Activated CD8-positive, alpha-beta T cell treated with anti-CD3 and anti-CD28 coated beads for 36 hours (primary cell): ENCODE measurements around the gene PMEL. TPM values are rescaled to one million over a fixed set of nuclear protein-coding genes. Genes with fewer than 3 reads are reported as not detected.
"Not testable (repeated sequence)": the region's sequence is repeated elsewhere in the genome, so short reads cannot be mapped to it uniquely, and the experiment has no call there.

Experiments
- ATAC-seq: fragments of 200-7000 bp; cut with Tn5 transposase; one replicate; pipeline ENCODE4 v1.10.0; 2021; ENCODE audit warnings: mild to moderate bottlenecking, moderate library complexity
- CTCF ChIA-PET: fragments of 350-600 bp; sonication (Branson Sonifier 250); formaldehyde crosslinking; loops from one replicate; lab custom pipeline; 2021; ENCODE audit warnings: antibody characterized with exemption; lab: Charles Lee
- POLR2A ChIA-PET: fragments of 350-600 bp; sonication (Branson Sonifier 250); formaldehyde crosslinking; loops from one replicate; lab custom pipeline; 2021; ENCODE audit warnings: antibody characterized with exemption; lab: Charles Lee
- DNase-seq: peaks from one replicate; pipeline ENCODE4 v3.0.0-alpha.2; 2020
- H3K27ac Mint-ChIP-seq: one replicate; pipeline ENCODE4 v1.8.0; 2021; ENCODE audit warnings: mild to moderate bottlenecking, mixed read lengths
- H3K27me3 Mint-ChIP-seq: one replicate; pipeline ENCODE4 v1.8.0; 2021; ENCODE audit warnings: mixed read lengths
- H3K36me3 Mint-ChIP-seq: one replicate; pipeline ENCODE4 v1.8.0; 2021; ENCODE audit warnings: low read depth, mixed read lengths
- H3K4me1 Mint-ChIP-seq: one replicate; pipeline ENCODE4 v1.8.0; 2021; ENCODE audit warnings: low read depth, mixed read lengths
- H3K4me3 Mint-ChIP-seq: one replicate; pipeline ENCODE4 v1.8.0; 2021; ENCODE audit warnings: mild to moderate bottlenecking, moderate library complexity, mixed read lengths
- H3K9me3 Mint-ChIP-seq: one replicate; pipeline ENCODE4 v1.8.0; 2021; ENCODE audit warnings: mixed read lengths
- intact Hi-C: fragments of 100-400 bp; cut with micrococcal nuclease; formaldehyde crosslinking; loops from one replicate; pipeline ENCODE4 v1.10.0; 2022
- total RNA-seq, 2 experiments: library from RNA; stranded (reverse); gene quantifications; one replicate each; pipeline ENCODE4 v1.2.3, GENCODE V29; 2021
- TF ChIP-seq, protein P1 (sequence below): fragments of 200-600 bp; IDR thresholded peaks from one replicate; pipeline ENCODE4 v1.8.0; 2022; ENCODE audit warnings: antibody characterized with exemption, mild to moderate bottlenecking

PMEL gene
- total RNA-seq, 2 experiments from 2014 or later = 0.65 to 1.2 TPM

DNA sequence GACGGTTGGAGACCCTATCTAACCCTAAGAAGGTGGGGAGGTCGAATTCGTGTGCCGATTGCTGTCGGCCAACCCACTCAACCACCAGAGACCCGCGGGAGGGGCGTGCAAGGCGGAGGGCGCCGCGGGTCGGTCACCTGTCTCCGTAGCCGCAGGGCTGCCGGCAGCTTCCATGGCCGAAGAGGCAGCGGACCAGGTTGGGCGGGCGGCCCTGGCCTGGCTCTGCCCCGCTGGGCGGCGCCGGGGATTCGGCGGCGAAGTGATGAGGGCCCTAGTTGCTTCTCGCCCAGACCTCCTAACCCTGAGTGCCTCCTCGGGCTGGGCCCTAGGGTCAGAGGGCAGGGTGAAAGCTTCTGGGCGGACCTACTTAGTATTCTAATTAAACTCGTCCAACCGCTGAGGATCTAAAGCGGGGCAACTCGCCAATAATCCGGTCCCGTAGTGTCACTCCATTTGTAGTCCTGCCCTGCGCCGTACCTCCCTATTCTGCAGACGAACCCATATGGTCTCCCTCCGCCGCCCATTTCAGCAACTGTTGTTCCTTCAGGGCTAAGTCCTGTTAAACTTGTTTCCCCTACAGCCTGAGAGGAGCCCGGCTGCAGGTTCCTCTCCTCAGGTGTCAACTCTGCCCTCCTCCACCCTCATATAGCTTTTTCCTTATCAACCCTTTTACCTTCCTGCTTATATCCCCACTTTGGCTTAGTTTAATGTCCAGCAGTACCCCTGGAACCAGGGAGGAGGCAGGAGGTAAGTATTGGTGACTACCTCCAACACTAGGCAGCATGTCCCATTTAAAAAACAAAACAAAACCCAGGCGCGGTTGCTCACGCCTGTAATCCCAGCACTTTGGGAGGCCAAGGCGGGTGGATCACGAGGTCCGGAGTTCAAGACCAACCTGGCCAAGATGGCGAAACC, 38.0 kb downstream of the PMEL start, which contains the start of gene PYM1:
Gene PYM1, minus strand, starts transcription at position 307 of the 915 bp plus-strand sequence. Its CDS starts 133 bp downstream, at position 174.
- TF ChIP-seq, protein P1, sequence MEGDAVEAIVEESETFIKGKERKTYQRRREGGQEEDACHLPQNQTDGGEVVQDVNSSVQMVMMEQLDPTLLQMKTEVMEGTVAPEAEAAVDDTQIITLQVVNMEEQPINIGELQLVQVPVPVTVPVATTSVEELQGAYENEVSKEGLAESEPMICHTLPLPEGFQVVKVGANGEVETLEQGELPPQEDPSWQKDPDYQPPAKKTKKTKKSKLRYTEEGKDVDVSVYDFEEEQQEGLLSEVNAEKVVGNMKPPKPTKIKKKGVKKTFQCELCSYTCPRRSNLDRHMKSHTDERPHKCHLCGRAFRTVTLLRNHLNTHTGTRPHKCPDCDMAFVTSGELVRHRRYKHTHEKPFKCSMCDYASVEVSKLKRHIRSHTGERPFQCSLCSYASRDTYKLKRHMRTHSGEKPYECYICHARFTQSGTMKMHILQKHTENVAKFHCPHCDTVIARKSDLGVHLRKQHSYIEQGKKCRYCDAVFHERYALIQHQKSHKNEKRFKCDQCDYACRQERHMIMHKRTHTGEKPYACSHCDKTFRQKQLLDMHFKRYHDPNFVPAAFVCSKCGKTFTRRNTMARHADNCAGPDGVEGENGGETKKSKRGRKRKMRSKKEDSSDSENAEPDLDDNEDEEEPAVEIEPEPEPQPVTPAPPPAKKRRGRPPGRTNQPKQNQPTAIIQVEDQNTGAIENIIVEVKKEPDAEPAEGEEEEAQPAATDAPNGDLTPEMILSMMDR = no peak
- H3K4me1 Mint-ChIP-seq = peaks cover 35% of the 10 kb centered on the region
- CTCF ChIA-PET = interaction anchor here (0.7 to 4.9 kb wide), 9 partner anchors 12 to 189 kb away, joined by 3 to 36 read pairs (median 13); partner anchors contain the start of genes DNAJC14, ORMDL2, RAB5B and SARNP
- POLR2A ChIA-PET = interaction anchor here (0.6 to 7.9 kb wide), 19 partner anchors 8 to 198 kb away, joined by 3 to 60 read pairs (median 5); partner anchors contain the start of genes CD63, DNAJC14, ORMDL2 and PA2G4
- intact Hi-C loops = loop anchor here (2.0 to 5.0 kb wide), 3 partner anchors 45 to 191 kb away; partner anchors contain the start of gene DNAJC14
- peak; percentile 13 for ATAC-seq
- no peaks in the 10 kb centered on the region for H3K9me3 Mint-ChIP-seq
- no peaks in the 10 kb centered on the region for H3K27me3 Mint-ChIP-seq
- peak within 1 kb of the TSS; percentile 99 for H3K27ac Mint-ChIP-seq
- H3K36me3 Mint-ChIP-seq = peaks cover 37% of the 10 kb centered on the region
- DNase-seq = peak; percentile 87
- peak within 1 kb of the TSS; percentile 99 for H3K4me3 Mint-ChIP-seq

DNA sequence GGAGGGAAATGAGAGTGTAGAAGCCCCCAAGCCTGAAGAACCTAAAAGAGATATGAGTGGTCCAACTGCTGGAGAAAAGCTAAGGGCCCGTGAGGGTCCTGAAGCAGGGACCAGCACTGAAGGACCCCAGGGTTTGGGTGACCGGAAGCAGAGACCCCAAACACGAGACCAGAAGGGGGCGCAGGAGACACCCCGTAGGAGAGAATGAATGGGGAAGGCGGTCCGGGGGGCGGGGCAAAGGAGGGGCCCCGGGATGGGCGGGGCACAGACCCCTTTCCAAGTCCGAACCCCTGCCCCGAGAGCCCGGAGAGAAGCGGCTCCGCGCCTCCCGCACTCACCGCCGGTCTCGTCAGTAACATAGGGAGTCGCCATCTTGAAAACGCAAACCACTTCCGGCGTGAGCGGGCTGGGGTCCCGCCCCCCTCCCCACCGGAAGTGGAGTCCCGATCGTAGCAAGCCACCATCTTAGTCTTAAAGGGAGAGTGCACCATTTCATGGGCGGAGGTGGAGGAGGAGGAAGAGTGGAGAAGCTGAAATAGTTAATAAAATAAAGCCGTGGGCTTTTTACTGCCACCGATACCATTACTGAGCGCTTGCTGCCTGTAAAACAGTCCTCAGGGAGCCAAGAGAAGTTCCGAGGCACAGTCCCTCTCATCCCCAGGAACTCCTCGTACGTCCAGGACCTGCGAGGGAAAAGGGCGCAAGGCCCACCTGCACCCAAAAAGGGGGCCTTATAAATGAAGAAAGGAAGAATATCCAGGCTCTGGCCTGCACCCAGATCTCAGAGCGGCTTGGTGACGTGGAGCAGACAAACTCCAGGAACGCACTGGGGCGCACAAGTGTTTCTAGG, 38.9 kb downstream of the PMEL start:
- no peaks in the 10 kb centered on the region for H3K9me3 Mint-ChIP-seq
- peaks cover 42% of the 10 kb centered on the region for H3K4me1 Mint-ChIP-seq
- H3K27me3 Mint-ChIP-seq = no peaks in the 10 kb centered on the region
- intact Hi-C loops = loop anchor here (2.0 to 5.0 kb wide), 2 partner anchors 98 to 190 kb away; partner anchors contain the start of gene DNAJC14
- DNase-seq (peak; percentile 98), ATAC-seq (peak; percentile 58)
- CTCF ChIA-PET = interaction anchor here (0.7 to 4.9 kb wide), 17 partner anchors 9 to 193 kb away, joined by 3 to 36 read pairs (median 5); partner anchors contain the start of genes DNAJC14, IKZF4, ORMDL2 and RAB5B
- peak overlapping the region; percentile 99 for H3K4me3 Mint-ChIP-seq
- TF ChIP-seq, protein P1 = peak; percentile 86
- H3K27ac Mint-ChIP-seq = peak overlapping the region; percentile 99
- peaks cover 34% of the 10 kb centered on the region for H3K36me3 Mint-ChIP-seq
- POLR2A ChIA-PET = interaction anchor here (0.6 to 7.9 kb wide), 22 partner anchors 8 to 197 kb away, joined by 3 to 60 read pairs (median 4); partner anchors contain the start of genes CD63, DNAJC14, ORMDL2 and PA2G4

GRCh38 chr12:55925870-55926737, 39.7 kb downstream of the PMEL start:
- ChIA-PET CTCF (interaction anchor here (0.7 to 4.9 kb wide), 21 partner anchors 9 to 203 kb away, joined by 3 to 36 read pairs (median 3); partner anchors contain the start of genes DNAJC14, IKZF4, ORMDL2 and RAB5B), POLR2A (interaction anchor here (0.6 to 7.9 kb wide), 17 partner anchors 9 to 191 kb away, joined by 3 to 60 read pairs (median 4); partner anchors contain the start of genes DNAJC14, ORMDL2, PA2G4 and SARNP)
- no peaks in the 10 kb centered on the region for H3K27me3 Mint-ChIP-seq
- TF ChIP-seq, protein P1 = no peak
- peak; percentile 24 for DNase-seq
- peaks cover 49% of the 10 kb centered on the region for H3K4me1 Mint-ChIP-seq
- no peaks in the 10 kb centered on the region for H3K9me3 Mint-ChIP-seq
- H3K27ac Mint-ChIP-seq = peak overlapping the region; percentile 99
- H3K4me3 Mint-ChIP-seq = peak overlapping the region; percentile 99
- peaks cover 27% of the 10 kb centered on the region for H3K36me3 Mint-ChIP-seq
- no peak for ATAC-seq
- intact Hi-C loops = loop anchor here (2.0 to 5.0 kb wide), 2 partner anchors 97 to 189 kb away; partner anchors contain the start of gene DNAJC14

- H3K36me3 Mint-ChIP-seq = peaks cover 27% of the 10 kb centered on the region
- DNase-seq (no peak), ATAC-seq (no peak)
- peak overlapping the region; percentile 99 for H3K27ac Mint-ChIP-seq
- TF ChIP-seq, protein P1 = no peak
- H3K27me3 Mint-ChIP-seq = no peaks in the 10 kb centered on the region
- ChIA-PET POLR2A (interaction anchor here (0.7 to 7.9 kb wide), 9 partner anchors 9 to 187 kb away, joined by 4 to 60 read pairs (median 13); partner anchors contain the start of genes DNAJC14, ORMDL2, PA2G4 and SARNP), CTCF (interaction anchor here (0.7 to 4.9 kb wide), 13 partner anchors 8 to 202 kb away, joined by 3 to 36 read pairs (median 5); partner anchors contain the start of genes DNAJC14, IKZF4, ORMDL2 and RAB5B)
- intact Hi-C loops = loop anchor here (5.0 kb wide), 1 partner anchor 188 kb away; no protein-coding TSS in a partner anchor
- peaks cover 48% of the 10 kb centered on the region for H3K4me1 Mint-ChIP-seq
- peak overlapping the region; percentile 99 for H3K4me3 Mint-ChIP-seq
- no peaks in the 10 kb centered on the region for H3K9me3 Mint-ChIP-seq
These were observed 40.5 kb downstream of the PMEL start for GRCh38 chr12:55925371-55925770.

GRCh38 chr12:55923648-55924047, 42.2 kb downstream of the PMEL start:
- H3K27ac Mint-ChIP-seq, H3K9me3 Mint-ChIP-seq, DNase-seq, intact Hi-C loops, CTCF ChIA-PET, H3K4me3 Mint-ChIP-seq, ATAC-seq, H3K27me3 Mint-ChIP-seq: not testable (repeated sequence)
- Mint-ChIP-seq H3K4me1 (peaks cover 36% of the 10 kb centered on the region), H3K36me3 (peaks cover 27% of the 10 kb centered on the region)
- POLR2A ChIA-PET = interaction anchor here (1.2 kb wide), 1 partner anchor 76 kb away, joined by 3 read pairs; no protein-coding TSS in a partner anchor
